HG03045 (cell line): ENCODE measurements around the gene C1QTNF8.

Experiments used
- ATAC-seq: cut with Tn5 transposase; IDR thresholded peaks from one replicate; pipeline ENCODE4 v1.9.1; 2021; ENCODE audit warnings: mild to moderate bottlenecking, moderate library complexity; ENCODE audit not compliant: unreplicated experiment

C1QTNF8 gene

GRCh38 chr16:1112506-1113184 lies 16.6 kb upstream of the C1QTNF8 start:
- no peak for ATAC-seq

- ATAC-seq = no peak
Observed at GRCh38 chr16:1109648-1110047, 13.6 kb upstream of the C1QTNF8 start.

GRCh38 chr16:1108299-1109252 lies 12.5 kb upstream of the C1QTNF8 start:
- ATAC-seq = no peak

- ATAC-seq = no peak
Observed at GRCh38 chr16:1107731-1108130, 11.7 kb upstream of the C1QTNF8 start.

- no peak for ATAC-seq
Observed at GRCh38 chr16:1107141-1107540, 11.1 kb upstream of the C1QTNF8 start.

- no peak for ATAC-seq
Observed at GRCh38 chr16:1106659-1107058, 10.6 kb upstream of the C1QTNF8 start.

- no peak for ATAC-seq
Observed at GRCh38 chr16:1105888-1106620, 10.0 kb upstream of the C1QTNF8 start.

GRCh38 chr16:1103636-1103980 lies 7.6 kb upstream of the C1QTNF8 start:
- no peak for ATAC-seq

GRCh38 chr16:1102921-1103635 lies 7.0 kb upstream of the C1QTNF8 start:
- no peak for ATAC-seq

GRCh38 chr16:1102333-1102700 lies 6.3 kb upstream of the C1QTNF8 start:
- ATAC-seq = no peak

- no peak for ATAC-seq
Observed at GRCh38 chr16:1101573-1102332, 5.7 kb upstream of the C1QTNF8 start.

- no peak for ATAC-seq
Observed at GRCh38 chr16:1101133-1101532, 5.1 kb upstream of the C1QTNF8 start.

GRCh38 chr16:1100084-1100800 lies 4.2 kb upstream of the C1QTNF8 start:
- no peak for ATAC-seq

- ATAC-seq = no peak
Observed at GRCh38 chr16:1099189-1100083, 3.4 kb upstream of the C1QTNF8 start.

- no peak for ATAC-seq
Observed at GRCh38 chr16:1098266-1098991, 2.4 kb upstream of the C1QTNF8 start.

- no peak for ATAC-seq
Observed at GRCh38 chr16:1097800-1098199, 1.8 kb upstream of the C1QTNF8 start.

GRCh38 chr16:1097156-1097555 lies 1.1 kb upstream of the C1QTNF8 start:
- no peak for ATAC-seq
